ENCODE data around the gene POU4F1.

DNA sequence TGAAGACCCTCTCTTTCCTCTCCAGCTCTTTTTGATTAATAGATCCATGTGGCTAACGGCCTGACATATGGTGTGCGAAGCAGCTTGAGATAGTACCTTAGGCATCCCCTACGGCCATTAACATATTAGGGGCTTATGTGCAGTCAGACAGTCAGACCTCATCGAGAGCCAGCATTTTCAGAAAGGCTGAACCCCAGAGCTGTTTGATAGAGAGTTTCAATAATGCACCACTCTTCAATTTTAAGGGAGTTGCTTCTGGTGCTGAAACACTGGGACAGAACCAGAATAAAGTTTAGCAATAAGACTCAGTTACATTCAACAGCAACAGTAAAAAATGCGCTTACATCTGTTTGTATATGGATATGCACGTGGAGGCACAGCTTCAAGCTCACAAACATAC is 10.8 kb downstream of the POU4F1 start:
- TF ChIP-seq, protein P1, sequence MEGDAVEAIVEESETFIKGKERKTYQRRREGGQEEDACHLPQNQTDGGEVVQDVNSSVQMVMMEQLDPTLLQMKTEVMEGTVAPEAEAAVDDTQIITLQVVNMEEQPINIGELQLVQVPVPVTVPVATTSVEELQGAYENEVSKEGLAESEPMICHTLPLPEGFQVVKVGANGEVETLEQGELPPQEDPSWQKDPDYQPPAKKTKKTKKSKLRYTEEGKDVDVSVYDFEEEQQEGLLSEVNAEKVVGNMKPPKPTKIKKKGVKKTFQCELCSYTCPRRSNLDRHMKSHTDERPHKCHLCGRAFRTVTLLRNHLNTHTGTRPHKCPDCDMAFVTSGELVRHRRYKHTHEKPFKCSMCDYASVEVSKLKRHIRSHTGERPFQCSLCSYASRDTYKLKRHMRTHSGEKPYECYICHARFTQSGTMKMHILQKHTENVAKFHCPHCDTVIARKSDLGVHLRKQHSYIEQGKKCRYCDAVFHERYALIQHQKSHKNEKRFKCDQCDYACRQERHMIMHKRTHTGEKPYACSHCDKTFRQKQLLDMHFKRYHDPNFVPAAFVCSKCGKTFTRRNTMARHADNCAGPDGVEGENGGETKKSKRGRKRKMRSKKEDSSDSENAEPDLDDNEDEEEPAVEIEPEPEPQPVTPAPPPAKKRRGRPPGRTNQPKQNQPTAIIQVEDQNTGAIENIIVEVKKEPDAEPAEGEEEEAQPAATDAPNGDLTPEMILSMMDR (IDR thresholded peaks at IDR 0.05) = no peak
- TF ChIP-seq POLR2A (IDR thresholded peaks at IDR 0.05) = no peak

Measured in right lobe of liver (tissue), 4 donors.